Esophagus muscularis mucosa (tissue), 4 donors: Measurements from ENCODE around the gene PCDHGC5.

Source experiments
- EP300 ChIP-seq: sonication (generic); formaldehyde crosslinking; IDR thresholded peaks from one replicate; pipeline ENCODE4 v1.6.1; 2017; ENCODE audit warnings: antibody characterized with exemption
- POLR2A ChIP-seq: fragments of 450-650 bp; IDR thresholded peaks from one replicate; pipeline ENCODE4 v1.6.1; 2017; ENCODE audit warnings: antibody characterized with exemption, moderate library complexity, mild to moderate bottlenecking, low read depth
- TF ChIP-seq, protein P1 (sequence below), 3 experiments: fragments of 200-600 bp in 2 of 3; fragments of 450-650 bp in 1 of 3; sonication (generic) in 2 of 3; IDR thresholded peaks; one replicate each; pipeline ENCODE4 v1.5.1; 2017 to 2019; ENCODE audit warnings: antibody characterized with exemption in 3 of 3, mild to moderate bottlenecking in 2 of 3, moderate library complexity in 1 of 3

DNA sequence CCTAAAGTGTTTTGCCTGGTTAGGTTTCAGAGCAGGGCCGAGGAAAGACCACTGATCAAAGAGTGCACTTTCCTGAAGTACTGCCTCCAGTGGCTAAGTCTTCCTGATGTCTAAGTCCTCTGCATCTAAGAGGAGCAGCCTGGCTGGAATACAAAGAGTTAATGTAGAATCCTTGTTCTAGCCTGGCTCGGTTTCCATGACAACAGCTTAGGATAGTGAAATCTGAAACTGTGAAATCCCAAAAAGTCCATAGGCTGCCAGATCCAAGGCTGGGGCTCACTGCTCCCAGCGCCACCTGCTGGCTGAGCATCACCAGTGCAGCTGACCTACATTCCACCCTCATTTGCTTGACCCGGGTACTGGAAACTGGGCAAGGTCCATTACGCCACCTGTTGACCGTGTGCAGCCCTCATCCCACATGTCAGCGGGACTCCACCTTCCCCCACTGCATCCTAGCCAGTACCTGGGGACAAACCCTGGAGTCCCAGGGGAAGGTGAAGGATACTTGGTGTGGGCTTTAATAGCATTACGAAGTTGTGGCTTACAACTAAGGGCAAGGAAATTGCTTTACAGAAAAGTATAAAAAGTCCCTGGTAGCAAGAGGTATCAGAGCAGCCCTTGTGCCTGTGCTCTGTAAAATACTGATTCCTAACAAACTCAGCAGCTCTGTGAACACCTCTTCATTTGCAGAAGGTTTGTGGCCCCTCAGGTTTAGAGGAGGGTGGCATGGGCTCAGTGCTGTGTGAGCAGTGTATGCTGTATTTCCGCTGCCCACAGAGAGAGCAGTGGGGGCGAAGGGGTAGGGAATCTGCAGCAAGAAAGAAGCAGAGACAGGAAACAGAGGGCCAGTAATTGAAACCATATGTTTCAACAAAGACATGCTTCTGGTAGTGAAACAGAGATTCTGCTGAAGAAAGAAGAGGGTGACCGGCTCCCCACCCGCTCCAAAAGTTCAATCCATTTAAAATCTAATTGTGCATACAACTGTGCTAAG lies 36.0 kb downstream of the PCDHGC5 start:
- TF ChIP-seq POLR2A (no peak), EP300 (no peak)
- TF ChIP-seq, protein P1, sequence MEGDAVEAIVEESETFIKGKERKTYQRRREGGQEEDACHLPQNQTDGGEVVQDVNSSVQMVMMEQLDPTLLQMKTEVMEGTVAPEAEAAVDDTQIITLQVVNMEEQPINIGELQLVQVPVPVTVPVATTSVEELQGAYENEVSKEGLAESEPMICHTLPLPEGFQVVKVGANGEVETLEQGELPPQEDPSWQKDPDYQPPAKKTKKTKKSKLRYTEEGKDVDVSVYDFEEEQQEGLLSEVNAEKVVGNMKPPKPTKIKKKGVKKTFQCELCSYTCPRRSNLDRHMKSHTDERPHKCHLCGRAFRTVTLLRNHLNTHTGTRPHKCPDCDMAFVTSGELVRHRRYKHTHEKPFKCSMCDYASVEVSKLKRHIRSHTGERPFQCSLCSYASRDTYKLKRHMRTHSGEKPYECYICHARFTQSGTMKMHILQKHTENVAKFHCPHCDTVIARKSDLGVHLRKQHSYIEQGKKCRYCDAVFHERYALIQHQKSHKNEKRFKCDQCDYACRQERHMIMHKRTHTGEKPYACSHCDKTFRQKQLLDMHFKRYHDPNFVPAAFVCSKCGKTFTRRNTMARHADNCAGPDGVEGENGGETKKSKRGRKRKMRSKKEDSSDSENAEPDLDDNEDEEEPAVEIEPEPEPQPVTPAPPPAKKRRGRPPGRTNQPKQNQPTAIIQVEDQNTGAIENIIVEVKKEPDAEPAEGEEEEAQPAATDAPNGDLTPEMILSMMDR (IDR thresholded peaks at IDR 0.05) = peak; percentile 99 to 100 (median 99)
